NCI-H524 (cell line): ENCODE results near the gene SBDS.

ENCODE experiments used
- DNase-seq, 2 experiments: peaks; one replicate each; lab custom pipeline; 2025; lab: John Stamatoyannopoulos, UW

SBDS gene

DNA sequence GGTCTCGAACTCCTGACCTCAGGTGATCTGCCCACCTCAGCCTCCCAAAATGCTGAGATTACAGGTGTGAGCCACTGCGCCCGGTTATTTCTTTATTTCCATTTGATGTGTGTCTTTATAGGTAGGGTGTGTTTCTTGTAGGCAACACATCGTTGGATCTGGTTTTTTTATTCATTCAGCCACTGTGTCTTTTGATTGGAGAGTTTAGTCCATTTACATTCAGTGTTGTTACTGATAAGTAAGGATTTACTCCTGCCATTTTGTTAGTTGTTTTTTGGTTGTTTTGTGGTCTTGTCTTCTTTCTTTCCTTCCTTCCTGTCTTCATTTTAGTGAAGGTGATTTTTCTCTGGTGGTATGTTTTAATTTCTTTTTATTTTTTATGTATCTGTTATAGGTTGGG, 57.4 kb downstream of the SBDS start:
- no peak for DNase-seq
